Astrocyte of the spinal cord (primary cell): ENCODE results near the gene IFT88.
"Not testable (repeated sequence)": the region's sequence is repeated elsewhere in the genome, so short reads cannot be mapped to it uniquely, and the experiment has no call there.

ENCODE experiments used
- DNase-seq: peaks from one replicate; pipeline ENCODE4 v3.0.0; 2011; ENCODE audit warnings: low read depth, low spot score
- H3K4me3 ChIP-seq: 2 replicates; pipeline ENCODE4 v1.5.1; 2011; ENCODE audit warnings: low read depth, mild to moderate bottlenecking, low read length, moderate library complexity
- CTCF ChIP-seq: IDR thresholded peaks from 2 replicates; pipeline ENCODE4 v1.5.1; 2012; ENCODE audit warnings: low read depth, mild to moderate bottlenecking, low read length, inconsistent platforms
- in situ Hi-C: cut with HindIII; loops from 2 replicates; pipeline ENCODE4 v1.10.0; 2017; ENCODE audit warnings: low sequenced_read_pairs

Gene IFT88

GRCh38 chr13:20669162-20669561 lies 102.2 kb downstream of the IFT88 start:
- no peak for DNase-seq
- no peak overlapping the region for H3K4me3 ChIP-seq
- no peak for TF ChIP-seq CTCF
- in situ Hi-C loops: no loop called here

- in situ Hi-C loops: no loop called here
- no peak for DNase-seq
- no peak overlapping the region for H3K4me3 ChIP-seq
- no peak for TF ChIP-seq CTCF
These were observed 104.8 kb downstream of the IFT88 start for GRCh38 chr13:20671789-20672188.

DNA sequence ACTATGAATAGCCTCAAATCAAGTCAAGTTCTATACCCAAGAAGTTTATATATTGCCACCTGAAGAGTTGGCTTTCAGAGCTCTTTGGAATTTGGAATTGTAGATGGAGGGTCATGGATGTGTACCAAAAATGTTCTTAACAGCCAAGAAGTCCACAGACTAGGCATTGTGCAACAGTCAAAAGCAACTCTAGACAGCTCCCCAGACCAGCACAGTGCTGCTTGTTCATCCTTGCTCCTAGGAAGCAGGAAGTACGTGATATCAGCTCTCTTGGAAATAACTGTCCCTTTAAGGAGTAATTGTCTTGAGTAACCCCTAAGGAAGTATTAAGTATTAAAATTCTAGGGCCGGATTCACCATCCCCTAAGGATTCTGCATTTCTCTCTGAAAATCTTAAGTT lies 105.8 kb downstream of the IFT88 start:
- in situ Hi-C loops: no loop called here
- no peak overlapping the region for H3K4me3 ChIP-seq
- TF ChIP-seq CTCF: no peak
- no peak for DNase-seq

- no peak overlapping the region for H3K4me3 ChIP-seq
- DNase-seq: no peak
- no peak for TF ChIP-seq CTCF
- in situ Hi-C loops: no loop called here
These were observed 106.8 kb downstream of the IFT88 start for GRCh38 chr13:20673715-20674114.

DNA sequence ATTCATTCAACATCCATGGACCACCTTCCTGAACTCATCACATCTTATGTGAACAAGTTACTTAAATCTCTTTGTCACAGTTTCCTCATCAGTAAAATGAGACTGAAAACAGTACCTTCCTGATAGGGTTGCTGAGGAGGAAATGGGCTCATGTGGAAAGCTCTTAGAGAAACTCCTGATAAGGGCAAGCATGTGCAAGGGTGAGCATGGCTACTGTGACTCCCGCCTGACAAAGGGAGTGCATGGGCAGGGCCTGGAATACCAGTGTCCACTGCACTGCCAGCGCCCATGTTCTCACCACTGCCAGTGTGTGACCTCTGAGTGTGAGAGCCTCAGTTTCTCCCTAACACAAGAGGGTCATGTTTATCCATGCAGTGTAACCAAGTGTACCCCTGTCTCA lies 109.3 kb downstream of the IFT88 start:
- H3K4me3 ChIP-seq: no peak overlapping the region
- in situ Hi-C loops: no loop called here
- no peak for DNase-seq
- no peak for TF ChIP-seq CTCF

- DNase-seq, in situ Hi-C loops, H3K4me3 ChIP-seq: not testable (repeated sequence)
These were observed 111.6 kb downstream of the IFT88 start for GRCh38 chr13:20678606-20679005.

- H3K4me3 ChIP-seq: no peak overlapping the region
- in situ Hi-C loops: no loop called here
- DNase-seq: no peak
- no peak for TF ChIP-seq CTCF
These were observed 112.9 kb downstream of the IFT88 start for GRCh38 chr13:20679879-20680278.
